GM04503 (cell line): Measurements from ENCODE around the gene ZNF692.

ENCODE experiments used
- DNase-seq: peaks from one replicate; pipeline ENCODE4 v3.0.0-alpha.2; 2012; ENCODE audit warnings: low read depth

Gene ZNF692

GRCh38 chr1:248824301-248824700, 34.6 kb downstream of the ZNF692 start:
- DNase-seq: no peak

- peak; percentile 96 for DNase-seq
Measured at GRCh38 chr1:248823517-248824001, 35.3 kb downstream of the ZNF692 start.

GRCh38 chr1:248822148-248823032, 36.5 kb downstream of the ZNF692 start:
- no peak for DNase-seq

GRCh38 chr1:248821641-248822040, 37.2 kb downstream of the ZNF692 start:
- no peak for DNase-seq

- DNase-seq: peak; percentile 90
Measured at GRCh38 chr1:248821101-248821500, 37.8 kb downstream of the ZNF692 start.

GRCh38 chr1:248820041-248820585, 38.8 kb downstream of the ZNF692 start:
- DNase-seq: no peak

DNA sequence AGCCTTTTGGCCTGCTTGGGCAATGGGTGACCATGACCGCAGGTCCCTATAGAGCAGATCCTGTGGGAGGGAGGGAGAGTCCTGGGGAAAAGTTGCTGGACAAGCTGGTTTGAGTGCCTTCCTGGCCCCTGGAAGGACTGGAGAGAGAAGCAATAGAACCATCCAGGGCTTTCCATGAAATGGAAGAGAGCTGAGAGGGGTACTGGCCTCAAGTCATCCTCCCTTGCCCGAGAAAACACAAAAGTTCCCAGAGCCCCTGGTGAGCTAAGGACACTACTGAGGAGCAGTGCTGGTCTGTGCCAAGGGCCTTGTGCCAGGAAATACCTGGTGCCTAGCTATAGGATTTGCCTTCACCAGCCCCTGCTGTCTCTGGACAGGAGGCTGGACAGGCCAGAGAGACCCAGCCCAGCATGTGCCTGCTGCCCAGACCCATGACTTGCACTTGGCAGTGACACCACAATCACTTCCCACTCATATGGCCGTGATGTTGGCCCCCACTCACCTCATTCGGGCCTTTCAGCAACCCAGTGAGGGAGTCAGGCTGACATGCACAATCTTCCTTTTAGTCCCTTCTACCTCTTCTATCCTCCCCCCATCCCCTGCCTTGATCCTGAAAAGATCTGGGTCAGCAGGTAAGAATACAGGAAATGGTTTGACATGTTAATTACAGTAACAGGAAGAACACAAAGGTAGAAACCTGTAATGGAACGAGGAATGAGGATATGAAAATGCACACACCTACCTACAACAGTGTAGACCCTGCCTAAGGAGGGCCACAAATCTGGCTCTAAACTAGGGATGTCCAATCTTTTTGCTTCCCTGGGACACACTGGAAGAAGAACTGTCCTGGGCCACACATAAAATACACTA, 40.1 kb downstream of the ZNF692 start:
- no peak for DNase-seq

DNA sequence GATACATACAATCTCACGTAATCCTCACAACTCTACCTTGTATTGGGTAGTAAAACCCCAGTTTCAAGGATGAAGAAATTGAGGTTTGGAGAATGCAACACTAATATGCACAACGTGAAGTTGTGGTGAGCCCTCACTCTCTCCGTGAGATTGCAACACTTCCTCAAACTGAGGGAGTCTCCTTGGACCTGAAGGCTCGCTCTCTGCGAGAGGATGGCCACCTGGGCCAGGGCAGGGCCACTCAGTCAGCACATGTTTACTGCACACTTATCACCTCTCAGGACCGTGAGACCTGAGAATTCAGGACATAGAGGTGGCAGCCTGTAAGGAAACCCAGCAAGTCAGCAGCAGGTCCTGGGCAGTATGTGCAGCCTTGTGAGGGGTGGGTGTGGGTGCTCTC, 41.8 kb downstream of the ZNF692 start:
- no peak for DNase-seq

- no peak for DNase-seq
Measured at GRCh38 chr1:248816042-248816851, 42.6 kb downstream of the ZNF692 start.

GRCh38 chr1:248815407-248816034, 43.4 kb downstream of the ZNF692 start:
- DNase-seq: no peak

GRCh38 chr1:248814351-248814750, 44.5 kb downstream of the ZNF692 start:
- no peak for DNase-seq

DNA sequence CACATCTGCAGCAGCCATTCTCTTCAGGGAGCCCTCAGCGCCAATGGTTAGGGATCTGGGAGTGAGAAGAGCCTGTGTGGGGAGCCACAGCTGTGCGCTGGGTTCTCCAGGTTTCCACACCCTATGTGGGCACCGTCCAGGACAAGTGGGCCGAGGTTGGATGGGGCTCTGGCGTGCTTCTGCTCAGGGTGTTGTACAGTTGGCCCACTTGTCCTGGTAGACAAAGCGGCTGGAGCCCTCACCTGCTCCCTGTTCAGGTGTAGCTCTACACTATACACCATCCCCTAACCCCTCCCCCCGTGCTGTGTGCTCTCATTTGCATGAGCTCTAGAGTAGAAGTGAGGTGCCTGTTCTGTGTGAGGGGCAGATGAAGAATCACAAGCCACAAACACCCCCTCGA, 45.3 kb downstream of the ZNF692 start:
- DNase-seq: no peak

DNA sequence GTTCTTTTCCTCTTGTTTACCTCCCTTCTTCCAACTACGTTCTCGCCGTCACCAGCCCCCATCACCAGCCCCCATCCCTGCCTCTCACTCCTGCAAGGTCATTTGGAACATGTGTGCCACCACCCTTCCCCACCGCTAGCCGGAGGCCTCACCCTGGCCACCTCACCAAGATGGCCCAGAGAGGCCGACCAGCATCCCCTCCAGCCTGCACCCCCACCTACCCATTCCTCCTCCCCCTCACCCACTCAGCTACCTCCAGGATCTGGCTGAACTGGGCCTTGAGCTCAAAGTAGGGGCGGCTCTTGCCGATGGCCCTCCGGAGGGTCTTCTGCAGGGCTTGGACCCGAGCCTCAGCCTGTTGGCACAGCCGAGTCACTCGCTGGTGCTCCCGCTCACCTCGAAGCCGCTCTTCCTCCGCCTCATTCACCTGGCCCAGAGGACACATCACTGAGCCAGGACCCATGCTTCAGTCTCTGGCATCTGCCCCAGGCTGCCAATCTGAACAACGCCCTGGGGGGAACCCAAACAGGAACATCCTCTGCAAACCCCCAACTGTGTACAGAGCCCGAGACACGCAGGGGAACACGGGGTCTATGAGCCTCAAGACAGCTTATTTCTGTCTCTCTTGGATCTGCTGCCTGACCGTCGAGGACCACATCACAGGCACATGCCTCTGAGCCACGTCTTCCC, 46.0 kb downstream of the ZNF692 start:
- no peak for DNase-seq

DNA sequence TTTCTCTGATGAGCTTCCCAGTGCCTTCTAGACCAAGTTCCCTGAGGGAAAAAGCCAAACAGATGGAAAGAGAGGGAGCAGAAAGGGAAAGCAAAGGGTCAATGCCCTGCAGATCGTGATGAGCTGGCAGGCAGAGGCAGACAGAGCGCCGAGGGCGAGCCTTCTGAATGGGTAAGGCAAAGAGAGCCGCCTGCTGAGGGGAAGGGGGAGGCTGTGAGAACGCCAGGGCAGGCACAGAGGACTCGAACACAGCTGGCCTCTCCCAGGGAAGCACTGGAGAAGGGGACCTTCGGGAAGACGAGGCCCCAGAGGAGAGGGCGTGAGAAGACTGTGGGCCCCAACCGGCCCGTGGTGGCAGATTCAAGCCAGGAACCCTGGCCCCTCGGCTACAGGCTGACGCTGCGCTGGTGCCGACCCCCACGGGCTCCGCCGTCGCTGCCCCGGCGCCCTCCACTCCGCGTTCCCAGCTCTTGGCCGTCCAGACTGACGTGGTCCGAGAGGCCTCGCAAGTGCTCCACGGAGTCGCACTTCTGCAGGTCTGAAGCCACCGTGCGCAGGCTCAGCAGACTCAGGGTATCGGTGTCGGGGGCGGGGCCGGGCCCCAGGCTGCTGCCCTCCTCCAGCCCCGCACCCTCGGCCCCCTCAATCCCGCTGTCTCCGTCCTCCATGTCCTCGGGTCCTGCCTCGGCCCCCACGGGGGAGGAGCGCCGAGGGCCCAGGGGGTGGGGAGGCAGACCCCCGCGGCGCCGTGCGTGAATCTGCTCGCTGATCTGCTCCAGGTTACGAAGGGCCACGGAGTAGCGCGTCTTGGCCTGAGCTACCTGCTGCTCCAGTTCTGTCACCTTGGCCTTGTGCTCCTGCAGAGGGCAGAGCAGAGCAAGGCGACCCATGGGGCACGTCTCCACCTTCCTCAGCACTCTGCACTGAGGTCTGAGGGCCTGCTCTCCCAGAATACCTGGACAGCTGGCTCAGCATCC, 47.1 kb downstream of the ZNF692 start:
- DNase-seq: no peak

DNA sequence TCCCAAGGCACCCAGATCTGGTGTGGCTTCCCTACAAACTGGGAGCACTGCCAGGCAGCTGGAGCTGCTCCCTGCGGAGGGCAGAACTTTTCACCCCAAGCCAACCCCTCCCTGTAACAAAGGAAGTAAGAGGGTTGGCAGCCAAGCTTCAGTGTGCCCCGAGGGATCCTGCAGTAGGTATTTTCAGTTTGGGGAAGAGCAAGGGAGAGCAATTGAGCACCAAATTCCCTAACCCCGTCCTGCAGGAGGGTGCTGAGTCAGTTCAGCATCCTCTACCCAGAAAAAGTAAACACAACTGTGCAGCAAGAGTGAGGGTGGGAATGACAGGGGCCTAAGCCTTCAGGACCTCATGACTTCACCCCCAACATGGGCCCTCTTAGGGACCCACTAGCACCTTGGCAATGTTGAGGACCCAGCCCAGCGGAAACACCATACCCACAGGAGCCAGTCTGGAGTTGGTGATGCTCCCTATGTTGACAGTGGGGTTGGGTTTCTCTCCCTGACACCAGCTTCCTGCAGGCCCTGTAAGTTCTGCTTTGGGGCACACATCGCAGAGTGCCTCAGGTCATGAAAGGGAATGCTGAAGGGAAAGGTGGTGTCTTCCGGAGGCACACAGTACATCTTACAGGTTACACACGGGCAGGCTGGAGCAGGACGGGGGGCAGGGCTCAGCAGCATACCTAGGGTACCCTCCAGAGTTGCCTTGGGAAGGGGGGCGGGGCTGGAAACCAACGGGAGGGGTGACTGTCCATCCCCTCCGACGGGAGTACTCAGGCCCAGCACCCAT, 48.0 kb downstream of the ZNF692 start:
- peak; percentile 25 for DNase-seq

GRCh38 chr1:248810000-248810726, 48.7 kb downstream of the ZNF692 start:
- DNase-seq: no peak

GRCh38 chr1:248808876-248809275, 50.0 kb downstream of the ZNF692 start:
- DNase-seq: no peak
